NCI-H1105 treated with DMSO at 0.1 percent for 48 hours (cell line): Measurements from ENCODE around the gene CRBN.

Source experiments
- DNase-seq: peaks from one replicate; lab custom pipeline; 2025; lab: John Stamatoyannopoulos, UW

CRBN gene

GRCh38 chr3:3170998-3171397, 8.5 kb downstream of the CRBN start:
- peak; percentile 24 for DNase-seq

GRCh38 chr3:3165650-3166049, 13.8 kb downstream of the CRBN start:
- DNase-seq, result no peak

GRCh38 chr3:3165241-3165640, 14.2 kb downstream of the CRBN start:
- DNase-seq, result no peak

- DNase-seq, result no peak
Measured at GRCh38 chr3:3160826-3161225, 18.7 kb downstream of the CRBN start.

GRCh38 chr3:3157484-3157883, 22.0 kb downstream of the CRBN start:
- no peak for DNase-seq

GRCh38 chr3:3154879-3155610, 24.4 kb downstream of the CRBN start:
- DNase-seq, result no peak

GRCh38 chr3:3151513-3151912, 28.0 kb downstream of the CRBN start:
- DNase-seq, result no peak

- DNase-seq, result no peak
Measured at GRCh38 chr3:3149560-3149959, 29.9 kb downstream of the CRBN start.

GRCh38 chr3:3145831-3146230, 33.7 kb downstream of the CRBN start:
- no peak for DNase-seq

GRCh38 chr3:3141939-3142338, 37.6 kb downstream of the CRBN start:
- DNase-seq, result no peak

GRCh38 chr3:3137526-3137925, 42.0 kb downstream of the CRBN start:
- no peak for DNase-seq

GRCh38 chr3:3134750-3135448, 44.6 kb downstream of the CRBN start:
- DNase-seq, result no peak

- DNase-seq, result no peak
Measured at GRCh38 chr3:3133500-3133899, 46.0 kb downstream of the CRBN start.

- no peak for DNase-seq
Measured at GRCh38 chr3:3129579-3129978, 49.9 kb downstream of the CRBN start.

GRCh38 chr3:3127432-3128010, 52.0 kb downstream of the CRBN start:
- DNase-seq, result no peak

GRCh38 chr3:3126477-3127431, 52.7 kb downstream of the CRBN start, which contains the start of gene TRNT1:
Gene TRNT1 (plus strand): TSS chr3:3126940. CDS start chr3:3129041, 2,101 bp downstream.
- DNase-seq, result peak; percentile 78

- no peak for DNase-seq
Measured at GRCh38 chr3:3125977-3126376, 53.5 kb downstream of the CRBN start.

GRCh38 chr3:3119393-3119851, 60.1 kb downstream of the CRBN start:
- no peak for DNase-seq

- no peak for DNase-seq
Measured at GRCh38 chr3:3117651-3118050, 61.8 kb downstream of the CRBN start.

- no peak for DNase-seq
Measured at GRCh38 chr3:3113042-3113709, 66.3 kb downstream of the CRBN start.

GRCh38 chr3:3110749-3111361, 68.6 kb downstream of the CRBN start:
- no peak for DNase-seq
